OCI-M2 (cell line): ENCODE results near the gene PPP2R5C.

Experiments
- DNase-seq: peaks from one replicate; lab custom pipeline; 2025; ENCODE audit not compliant: unreplicated experiment; lab: John Stamatoyannopoulos, UW

The PPP2R5C gene

DNA sequence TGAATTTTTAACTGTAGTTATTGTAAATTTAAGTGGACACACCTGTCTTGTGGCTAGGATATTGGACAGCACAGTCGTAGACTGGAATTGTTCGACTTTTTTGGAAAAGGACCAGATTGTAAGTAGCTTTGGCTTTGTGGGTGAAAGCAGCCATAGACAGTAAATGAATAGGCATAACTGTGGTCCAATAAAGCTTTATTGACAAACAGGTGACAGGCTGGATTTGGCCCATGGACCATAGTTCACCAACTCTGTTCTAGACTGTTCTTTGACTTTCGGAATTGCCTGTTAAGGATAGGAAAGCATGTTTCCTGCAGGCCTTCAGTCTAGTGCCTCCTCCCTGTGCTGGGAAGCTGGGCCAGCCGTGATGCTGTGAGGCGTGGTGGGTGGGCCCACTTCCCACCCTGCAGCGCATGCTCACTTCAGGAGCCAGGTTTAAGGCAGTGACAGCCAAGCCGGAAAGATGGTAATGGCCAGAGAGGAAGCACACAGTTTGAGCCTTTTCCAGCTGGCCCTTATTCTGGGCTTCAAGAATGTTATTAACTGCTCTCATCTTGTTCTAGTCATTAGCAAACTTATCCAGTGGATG lies 51.8 kb downstream of the PPP2R5C start:
- no peak for DNase-seq

DNA sequence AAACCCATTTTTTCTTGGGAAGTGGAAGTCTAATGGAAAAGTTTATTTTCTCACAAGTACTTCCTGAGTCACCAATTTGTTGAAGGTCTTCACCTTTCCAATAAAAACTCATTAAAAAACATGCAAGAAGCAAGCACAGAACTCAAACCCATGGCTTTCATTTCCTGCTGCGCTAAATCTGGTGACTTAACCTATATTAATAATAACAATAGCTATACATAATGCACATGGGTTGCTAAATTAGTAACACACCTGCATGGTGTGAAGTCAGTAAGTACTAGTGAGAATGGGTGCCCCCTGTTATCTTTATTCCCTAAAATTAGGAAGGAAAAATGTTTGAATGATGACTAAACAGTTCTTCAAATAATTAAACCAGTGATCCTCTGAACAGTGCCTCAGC lies 52.3 kb downstream of the PPP2R5C start:
- no peak for DNase-seq

DNA sequence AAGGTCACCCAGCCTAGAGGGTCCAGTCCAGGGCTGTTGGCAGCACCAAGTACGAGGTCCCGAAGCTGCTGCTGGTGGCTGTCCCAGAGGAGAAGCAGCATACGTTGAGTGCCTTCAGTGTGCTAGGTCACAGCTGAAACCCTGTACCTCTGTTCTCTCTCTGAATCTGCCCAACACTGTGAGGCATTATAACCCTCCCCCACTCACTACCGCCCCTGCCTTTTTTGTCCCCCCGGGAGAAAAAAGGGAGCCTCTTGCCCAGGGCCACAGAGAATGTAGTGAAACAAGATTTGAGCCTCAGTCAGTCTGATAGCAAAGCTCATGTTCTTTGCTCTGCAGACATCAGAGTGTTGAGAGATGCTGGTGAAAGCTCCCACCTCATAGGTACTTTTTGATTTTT lies 53.4 kb downstream of the PPP2R5C start:
- DNase-seq = no peak

DNA sequence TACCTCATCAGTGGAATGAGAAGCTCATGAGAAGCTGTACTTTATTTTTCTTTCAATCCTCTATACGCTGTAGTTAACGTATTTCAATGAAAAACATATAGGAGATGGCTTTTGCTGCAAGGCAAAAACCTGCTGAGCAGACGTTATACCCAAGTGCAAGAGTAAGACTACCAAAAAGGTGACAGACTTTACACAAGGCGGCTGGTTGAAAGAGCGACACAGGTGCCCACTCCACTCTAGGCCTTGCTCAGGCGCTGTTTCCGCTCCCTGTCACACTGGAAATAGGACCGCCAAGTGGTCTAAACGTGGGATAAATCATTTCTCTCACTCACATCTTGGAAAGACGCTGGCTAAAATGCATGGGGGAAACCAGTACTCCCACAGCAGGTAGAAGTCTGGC lies 54.5 kb downstream of the PPP2R5C start:
- DNase-seq = no peak

DNA sequence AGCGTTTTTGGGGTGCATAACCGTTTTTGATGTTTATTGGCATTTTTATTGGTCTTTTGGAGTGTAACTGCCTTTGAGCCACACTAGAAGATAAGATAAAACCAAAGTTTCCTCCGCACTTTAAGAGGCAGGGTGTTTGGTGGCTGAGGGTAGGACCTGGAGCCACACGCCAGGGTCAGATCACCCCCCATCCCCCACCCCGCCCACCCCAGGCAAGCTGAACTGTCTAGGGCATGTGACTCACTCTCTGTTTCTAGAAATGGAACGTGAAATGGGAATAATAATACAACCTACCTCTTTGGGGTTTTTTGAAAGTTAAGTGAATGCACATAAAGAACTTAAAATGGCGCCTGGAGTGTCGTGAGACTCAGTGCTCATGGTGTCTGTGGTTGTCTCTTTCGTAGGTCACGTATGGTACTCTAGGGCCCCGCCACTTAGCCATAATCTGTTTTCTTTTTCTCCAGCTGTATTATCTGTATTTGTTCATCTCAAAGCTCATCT lies 56.0 kb downstream of the PPP2R5C start:
- DNase-seq = no peak

DNA sequence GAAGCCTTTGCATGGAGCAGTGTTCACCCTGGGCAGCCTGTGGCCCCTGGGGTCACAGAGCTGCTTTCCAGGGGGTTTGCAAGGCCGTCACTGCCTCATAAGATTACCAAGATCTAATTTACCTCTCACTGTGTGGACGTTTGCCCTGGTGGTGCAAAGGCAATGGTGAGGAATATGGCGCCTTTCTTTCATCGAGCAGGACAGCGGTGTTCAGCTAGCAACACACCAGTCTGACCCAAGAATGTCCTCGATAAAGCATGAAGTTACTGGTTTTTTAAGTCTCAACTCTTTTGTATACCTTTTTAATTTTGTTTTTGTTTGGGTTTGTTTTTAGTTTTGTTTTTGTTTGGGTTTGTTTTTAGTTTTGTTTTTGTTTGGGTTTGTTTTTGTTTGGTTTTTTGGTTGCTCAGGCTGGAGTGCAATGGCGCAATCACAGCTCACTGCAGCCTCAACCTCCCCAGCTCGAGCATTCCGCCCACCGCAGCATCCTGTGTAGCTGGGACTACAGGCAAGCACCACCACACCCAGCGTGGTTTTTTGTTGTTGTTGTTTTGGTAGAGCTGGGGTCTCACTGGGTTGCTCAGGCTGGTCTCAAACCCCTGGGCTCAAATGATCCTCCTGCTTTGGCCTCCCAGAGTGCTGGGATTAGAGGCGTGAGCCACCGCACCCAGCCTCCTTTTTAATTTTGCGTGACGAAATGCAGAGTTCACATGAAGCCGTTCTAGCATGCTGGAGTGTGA lies 57.9 kb downstream of the PPP2R5C start:
- DNase-seq = no peak

DNA sequence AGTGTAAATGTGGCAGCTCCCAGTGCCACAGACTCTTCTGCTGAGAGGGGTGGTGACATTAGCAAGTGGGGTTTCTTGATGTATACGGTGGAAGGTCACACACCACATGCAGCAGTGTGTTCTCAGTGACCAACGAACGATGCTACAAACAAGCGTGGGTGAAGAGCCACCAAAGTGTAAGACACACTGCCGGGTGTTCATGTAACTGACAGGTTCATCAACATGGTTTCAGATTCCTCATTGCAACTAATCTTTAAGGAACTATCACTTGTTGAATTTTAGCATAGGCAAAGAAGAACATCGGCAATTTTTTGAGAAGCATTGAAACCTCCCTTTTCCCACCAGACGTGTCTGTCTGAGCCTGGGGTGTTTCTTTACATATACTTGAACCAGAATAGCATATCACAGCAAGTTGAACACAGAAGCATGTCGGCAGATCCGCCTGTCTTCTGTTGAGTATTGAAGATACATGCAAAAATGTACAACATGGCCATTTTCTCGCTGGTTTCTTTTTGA lies 58.8 kb downstream of the PPP2R5C start:
- no peak for DNase-seq

DNA sequence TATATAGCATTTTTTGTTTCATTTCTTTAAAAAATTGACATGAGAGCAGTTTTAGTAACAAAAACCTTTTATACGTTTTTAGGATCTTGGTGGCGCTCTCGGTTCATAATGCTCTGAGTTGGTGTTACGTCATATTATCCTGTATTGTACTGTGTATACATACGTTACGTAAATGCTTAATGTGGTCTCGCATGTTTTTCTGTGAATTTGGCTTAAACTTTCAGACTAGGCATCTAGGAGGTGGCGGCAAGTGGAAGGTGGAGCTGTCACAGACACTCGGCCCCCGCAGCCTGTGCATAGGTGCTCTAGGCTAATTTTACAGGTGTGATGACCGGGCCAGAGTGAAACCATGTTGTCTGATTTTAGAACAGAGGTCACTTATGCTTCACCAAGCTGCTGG lies 60.0 kb downstream of the PPP2R5C start:
- no peak for DNase-seq

DNA sequence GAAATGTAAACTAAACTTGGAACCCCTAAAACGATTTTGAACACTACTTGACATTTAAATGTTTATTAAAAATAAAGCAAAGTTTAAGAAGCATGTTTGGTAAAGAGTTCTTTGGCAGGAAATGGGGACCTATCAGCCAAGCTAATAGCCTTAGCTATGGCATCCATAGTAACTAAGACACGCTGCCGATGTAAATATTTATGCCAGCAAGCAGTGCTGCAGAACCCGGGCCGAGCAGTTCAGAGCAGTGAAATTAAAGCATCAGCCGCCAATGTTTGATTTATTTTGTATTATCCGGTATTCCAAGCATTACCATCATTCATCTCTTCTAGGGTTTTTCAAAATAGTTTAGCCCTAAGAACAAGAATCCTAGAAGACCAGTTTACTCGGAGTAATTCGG lies 61.6 kb downstream of the PPP2R5C start:
- no peak for DNase-seq

DNA sequence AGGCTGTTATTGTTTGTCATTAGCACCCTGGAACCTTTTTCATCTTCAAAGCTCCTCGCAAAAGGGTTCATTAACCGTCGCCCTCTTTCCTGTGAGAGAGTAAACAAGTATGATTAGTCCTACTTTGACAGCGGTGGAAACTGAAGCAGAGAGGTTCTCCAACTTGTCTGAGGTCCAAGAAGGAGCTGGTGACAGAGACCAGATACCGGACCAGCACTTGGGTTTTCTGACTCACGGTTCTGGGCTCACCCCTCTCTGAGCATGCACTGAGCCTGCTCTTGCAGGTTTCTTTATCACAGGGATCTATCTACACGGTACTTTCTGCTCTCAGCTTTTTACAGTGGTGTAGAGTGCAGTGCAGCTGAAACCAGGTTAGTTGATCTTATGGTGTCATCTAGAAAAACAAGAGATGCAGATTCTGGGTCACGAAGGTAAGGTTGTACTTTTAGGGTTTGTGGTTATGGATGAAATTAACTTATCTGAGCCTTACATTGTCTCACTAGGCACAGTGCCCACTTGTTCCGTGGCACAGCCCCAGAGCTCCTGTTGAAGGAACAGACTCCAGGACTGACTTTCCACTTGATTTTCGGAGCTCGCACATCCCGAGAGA lies 62.1 kb downstream of the PPP2R5C start:
- DNase-seq = no peak

DNA sequence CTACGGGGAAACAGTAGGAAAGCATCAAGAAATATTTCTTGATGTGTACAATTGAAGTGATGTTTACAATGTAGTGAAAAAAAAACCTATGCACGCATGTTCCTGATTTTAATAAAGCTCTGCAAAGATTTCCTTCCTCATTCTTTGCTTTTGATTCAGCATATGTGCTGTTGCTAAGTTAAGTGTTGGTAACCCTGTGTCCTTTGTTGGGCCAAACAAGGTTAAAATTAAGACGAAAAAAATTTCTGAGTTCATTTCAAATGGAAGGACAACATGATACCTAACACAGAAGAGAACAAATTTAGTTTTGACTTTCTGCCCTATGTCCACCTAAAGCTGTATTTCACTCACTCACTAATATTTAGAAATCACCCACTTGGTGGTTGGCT lies 62.8 kb downstream of the PPP2R5C start:
- DNase-seq = no peak

DNA sequence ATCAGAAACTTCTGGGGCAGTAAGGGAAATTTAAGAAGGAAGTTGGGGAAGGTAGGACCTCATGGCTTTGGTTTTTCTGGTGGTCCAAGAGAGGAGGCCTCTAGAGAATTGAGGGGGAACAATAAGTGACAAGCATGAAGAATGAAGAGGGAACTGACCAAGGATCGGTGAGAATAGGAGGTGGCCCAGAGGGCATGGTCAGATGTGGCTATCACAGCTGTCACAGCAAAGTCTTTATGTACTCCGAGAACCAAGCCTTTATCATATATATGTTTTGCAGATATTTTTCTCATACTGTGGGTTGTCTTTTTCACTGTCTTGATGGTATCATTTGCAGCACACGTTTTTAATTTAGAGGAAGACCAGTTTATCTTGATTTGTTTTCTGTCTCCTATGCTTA lies 64.3 kb downstream of the PPP2R5C start:
- no peak for DNase-seq

DNA sequence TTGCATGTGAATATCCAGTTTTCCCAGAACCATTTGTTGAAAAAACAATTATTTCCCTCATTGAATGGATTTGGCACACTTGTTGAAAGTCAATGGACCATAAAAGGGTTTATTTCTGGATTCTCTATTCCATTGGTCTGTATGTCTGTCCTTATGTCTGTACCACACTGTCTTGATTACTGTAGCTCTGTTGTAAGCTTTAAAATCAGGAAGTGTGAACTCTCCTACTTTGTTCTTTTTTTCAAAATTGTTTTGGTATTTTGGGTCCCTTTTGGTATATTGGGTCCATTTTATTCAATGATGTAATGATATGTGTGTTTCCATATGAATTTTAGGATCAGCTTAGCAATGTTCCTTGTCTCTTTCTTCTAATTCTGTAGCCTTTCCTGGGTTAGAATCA lies 64.8 kb downstream of the PPP2R5C start:
- no peak for DNase-seq

DNA sequence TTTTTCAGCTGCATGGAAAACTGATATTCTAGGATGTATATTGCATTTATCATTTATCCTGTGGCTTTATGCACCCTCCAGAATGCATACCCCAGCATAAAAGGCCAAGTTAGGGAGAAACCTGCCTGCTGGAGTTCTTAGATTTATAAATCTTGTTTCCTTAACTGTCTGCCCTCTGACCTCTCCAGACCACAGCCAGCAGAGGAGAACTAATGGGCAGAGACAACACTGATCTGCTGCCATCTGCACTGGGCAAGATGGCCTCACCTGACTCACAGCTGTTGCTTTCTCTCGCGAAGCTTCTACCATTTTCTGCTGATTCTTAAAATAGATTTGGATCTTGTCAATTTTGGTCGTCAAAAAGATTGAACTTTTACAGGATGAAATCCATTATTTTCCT lies 65.8 kb downstream of the PPP2R5C start:
- no peak for DNase-seq

DNA sequence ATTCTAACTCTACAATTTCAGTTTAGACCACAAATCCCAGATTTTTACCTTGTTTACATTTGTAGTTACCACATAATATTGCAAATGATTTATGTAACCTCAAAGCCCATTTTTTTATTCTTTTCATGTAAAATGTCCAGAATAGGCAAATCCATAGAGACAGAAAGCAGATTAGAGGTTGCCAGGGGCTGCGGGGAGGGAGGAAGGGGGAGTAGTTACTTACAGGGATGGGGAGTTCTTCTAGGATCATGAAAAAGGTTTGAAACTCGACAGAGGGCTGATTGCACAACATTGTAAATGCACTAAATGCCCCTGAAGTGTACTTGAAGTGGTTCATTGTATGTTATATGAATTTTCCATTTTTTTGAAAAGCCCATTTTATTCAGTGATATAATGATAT lies 66.5 kb downstream of the PPP2R5C start:
- no peak for DNase-seq

DNA sequence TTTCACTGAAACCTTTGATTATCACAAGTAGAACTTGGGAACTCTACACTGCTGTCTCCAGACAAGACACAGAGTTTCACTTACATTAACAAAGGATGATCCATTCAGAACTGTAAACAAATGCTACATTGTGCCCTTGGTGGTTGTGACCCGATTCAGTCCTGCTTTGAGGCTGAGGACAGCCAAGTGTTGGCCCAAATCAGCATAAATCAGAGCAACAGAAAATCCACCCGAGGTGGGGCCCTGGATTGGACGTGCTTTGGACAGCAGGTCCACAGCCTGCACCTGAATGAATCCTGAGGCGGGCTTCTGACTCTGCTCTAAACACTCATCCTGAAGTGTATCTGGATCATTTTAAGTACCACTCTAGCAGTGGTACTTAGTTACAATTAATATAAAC lies 68.8 kb downstream of the PPP2R5C start:
- DNase-seq = no peak

DNA sequence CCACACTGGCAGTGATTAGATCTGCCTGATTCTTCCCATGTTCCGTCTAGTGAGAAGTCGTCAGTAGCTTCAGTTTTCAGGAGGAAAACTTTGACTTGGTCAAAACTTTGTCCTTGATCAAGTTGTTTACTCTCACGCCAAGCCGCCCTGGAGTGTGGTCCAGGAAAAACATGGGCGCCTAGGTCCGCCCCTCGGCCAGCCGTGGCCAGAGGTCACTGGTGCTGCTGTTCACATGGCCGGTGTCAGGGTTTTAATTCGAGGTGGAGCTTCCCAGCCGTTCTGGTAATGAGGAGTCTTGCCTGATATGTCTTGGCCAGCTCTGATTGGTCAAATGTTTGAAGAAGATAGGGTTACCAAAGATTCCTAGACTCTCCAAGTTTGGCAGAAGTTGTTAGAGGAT lies 71.5 kb downstream of the PPP2R5C start:
- DNase-seq = no peak

DNA sequence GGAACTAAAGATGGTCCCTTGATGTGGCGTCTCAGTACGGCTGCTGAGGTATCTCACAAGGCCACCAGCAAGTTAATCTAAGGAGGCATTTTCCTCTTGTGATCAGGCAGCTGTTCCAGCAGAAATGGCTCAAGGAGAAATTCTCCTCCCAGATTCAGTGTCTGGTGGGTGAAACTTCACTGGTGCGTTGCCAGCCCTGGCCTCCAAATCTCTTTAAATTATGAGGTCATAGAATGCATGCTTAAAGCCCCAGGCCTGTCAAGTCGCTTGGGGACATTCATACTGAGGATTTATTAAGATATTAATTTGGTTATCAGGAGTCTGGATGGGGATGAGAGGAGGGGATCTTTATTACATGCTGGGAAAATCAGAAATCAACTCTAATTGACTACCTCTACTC lies 72.9 kb downstream of the PPP2R5C start:
- DNase-seq = no peak

DNA sequence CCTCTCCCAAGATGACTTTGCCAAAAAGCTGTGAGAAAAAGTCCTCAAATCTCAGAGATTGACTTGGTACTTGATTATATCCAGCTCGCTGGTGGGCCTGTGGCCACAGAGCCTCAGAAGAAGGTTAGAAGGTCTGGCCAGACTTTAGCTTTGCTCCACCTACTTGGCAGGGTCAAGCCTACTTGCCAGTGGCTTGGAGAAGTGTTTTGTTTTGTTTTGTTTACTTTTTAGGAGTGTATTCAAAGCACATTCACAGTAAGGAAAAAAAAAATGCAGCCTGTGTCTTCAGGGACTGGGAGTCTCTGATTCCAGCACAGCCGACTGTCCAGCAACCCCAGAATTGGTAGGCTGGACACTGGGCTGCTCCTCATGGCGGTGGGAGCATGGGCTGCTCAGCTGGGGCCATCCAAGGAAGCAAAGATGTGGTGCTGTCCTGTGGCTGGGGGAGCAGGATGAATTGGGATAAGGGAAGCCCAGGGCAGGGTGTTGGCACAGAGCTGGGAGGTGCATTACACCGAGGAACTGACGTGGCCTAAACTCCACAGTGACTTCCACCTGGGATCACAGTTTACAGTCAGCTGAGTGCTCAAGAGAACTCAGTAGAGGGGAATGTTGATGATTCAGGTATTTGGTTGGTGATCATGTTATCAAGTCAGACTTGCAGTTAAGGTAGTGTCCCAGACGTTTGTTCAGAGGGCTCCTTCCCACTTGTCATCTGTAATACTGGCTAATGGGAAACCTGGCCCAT lies 73.5 kb downstream of the PPP2R5C start:
- DNase-seq = no peak

DNA sequence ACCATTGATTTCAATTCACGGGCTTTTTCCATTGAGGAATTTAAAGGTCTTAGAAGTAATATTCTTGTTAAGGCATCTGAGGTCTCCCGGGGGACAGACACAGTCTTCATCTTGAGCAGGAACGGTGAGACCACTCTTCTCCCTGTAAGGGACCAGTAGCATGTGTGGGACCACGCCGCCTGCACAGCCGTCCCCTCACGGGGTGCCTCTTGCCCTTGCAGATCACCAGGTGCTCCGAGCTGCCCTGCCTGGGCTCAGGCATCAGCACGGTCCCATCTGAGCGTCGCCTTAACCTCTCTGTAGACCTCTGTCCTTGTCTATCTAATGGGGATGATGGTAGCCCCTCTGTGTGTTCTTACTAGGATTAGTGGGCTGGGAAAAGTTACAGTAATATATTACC lies 74.1 kb downstream of the PPP2R5C start:
- no peak for DNase-seq

DNA sequence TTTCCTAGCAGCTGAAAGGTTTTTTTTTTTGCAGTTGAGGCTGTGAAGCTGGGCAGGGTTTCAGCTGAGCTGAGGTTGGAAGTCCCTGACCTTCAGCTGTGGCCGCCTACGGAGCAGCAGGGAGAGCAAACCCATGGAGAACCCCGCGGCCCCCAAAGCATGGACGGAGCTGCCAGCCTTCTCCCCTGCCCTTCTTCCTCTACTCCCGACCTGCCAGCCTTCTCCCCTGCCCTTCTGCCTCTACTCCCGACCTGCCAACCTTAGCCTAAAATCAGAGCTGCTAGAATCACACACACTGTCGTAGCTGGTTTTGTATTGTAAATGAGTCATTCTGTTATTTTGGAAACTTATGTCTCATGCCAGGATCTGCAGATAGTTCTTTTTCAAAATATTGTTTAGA lies 74.6 kb downstream of the PPP2R5C start:
- DNase-seq = no peak

DNA sequence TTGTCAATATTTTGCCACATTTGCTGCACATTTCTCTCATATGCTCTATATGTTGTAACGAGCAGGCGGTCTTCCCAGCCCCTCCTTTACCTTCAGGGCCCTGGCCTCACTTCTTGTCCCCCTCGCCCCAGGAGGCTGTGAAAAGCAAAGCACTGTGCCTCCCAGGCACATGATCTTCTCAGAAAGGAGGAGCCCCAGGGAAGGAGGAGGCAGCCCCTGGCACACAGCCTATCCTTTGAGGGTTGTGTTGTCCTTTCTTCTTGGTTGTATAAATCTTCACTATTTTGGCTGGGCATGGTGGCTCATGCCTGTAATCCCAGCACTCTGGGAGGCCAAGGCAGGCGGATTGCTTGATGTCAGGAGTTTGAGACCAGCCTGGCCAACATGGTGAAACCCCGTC lies 77.0 kb downstream of the PPP2R5C start:
- no peak for DNase-seq
